ENCODE measurements around the gene ACY1.

GRCh38 chr3:51984269-51984647, 923 bp downstream of the ACY1 start:
- TF ChIP-seq POLR2AphosphoS5 (IDR thresholded peaks at IDR 0.05; ENCODE audit: low read length), result no peak
- TF ChIP-seq POLR2AphosphoS2 (IDR thresholded peaks at IDR 0.05; ENCODE audit: low read depth, low read length), result no peak
- no peak for TF ChIP-seq MTA2 (IDR thresholded peaks at IDR 0.05; ENCODE audit: low read depth)
- no peak for TF ChIP-seq TAF1 (IDR thresholded peaks at IDR 0.05; ENCODE audit: borderline replicate concordance, low read depth, low read length)
- no peak for TF ChIP-seq RCOR1 (conservative IDR thresholded peaks at IDR 0.05; ENCODE audit: low read depth, low read length)
- no peak for TF ChIP-seq BHLHE40 (IDR thresholded peaks at IDR 0.05; ENCODE audit: borderline replicate concordance in 1 of 2, low read depth in 2 of 2, low read length in 1 of 2)
- TF ChIP-seq BRCA1 (IDR thresholded peaks at IDR 0.05; ENCODE audit: low read depth, low read length), result no peak
- no peak for TF ChIP-seq ZNF384 (IDR thresholded peaks at IDR 0.05; ENCODE audit: borderline replicate concordance, low read depth, low read length)

Data from GM12878 (cell line).